ENCODE measurements around the gene MET. TPM values are rescaled to one million over a fixed set of nuclear protein-coding genes. Genes with fewer than 3 reads are reported as not detected.
A peak's percentile ranks its signal among the peaks of the same experiment; 100 is the strongest.

Gene MET
- total RNA-seq, 6 donors from 2014 or later: 32.4 to 114 (median 82.2) TPM

- WGBS, 2 donors: 88 to 98% methylated on average over 6 of the region's 6 CpGs
- no peak overlapping the region for H3K4me3 ChIP-seq
- H3K27ac ChIP-seq: no peak overlapping the region
- H3K27me3 ChIP-seq: no peaks in the 10 kb centered on the region
- TF ChIP-seq POLR2AphosphoS5 (IDR thresholded peaks at IDR 0.05) (no peak), EP300 (IDR thresholded peaks at IDR 0.05) (no peak), POLR2A (IDR thresholded peaks at IDR 0.05) (no peak)
- TF ChIP-seq, protein P1, sequence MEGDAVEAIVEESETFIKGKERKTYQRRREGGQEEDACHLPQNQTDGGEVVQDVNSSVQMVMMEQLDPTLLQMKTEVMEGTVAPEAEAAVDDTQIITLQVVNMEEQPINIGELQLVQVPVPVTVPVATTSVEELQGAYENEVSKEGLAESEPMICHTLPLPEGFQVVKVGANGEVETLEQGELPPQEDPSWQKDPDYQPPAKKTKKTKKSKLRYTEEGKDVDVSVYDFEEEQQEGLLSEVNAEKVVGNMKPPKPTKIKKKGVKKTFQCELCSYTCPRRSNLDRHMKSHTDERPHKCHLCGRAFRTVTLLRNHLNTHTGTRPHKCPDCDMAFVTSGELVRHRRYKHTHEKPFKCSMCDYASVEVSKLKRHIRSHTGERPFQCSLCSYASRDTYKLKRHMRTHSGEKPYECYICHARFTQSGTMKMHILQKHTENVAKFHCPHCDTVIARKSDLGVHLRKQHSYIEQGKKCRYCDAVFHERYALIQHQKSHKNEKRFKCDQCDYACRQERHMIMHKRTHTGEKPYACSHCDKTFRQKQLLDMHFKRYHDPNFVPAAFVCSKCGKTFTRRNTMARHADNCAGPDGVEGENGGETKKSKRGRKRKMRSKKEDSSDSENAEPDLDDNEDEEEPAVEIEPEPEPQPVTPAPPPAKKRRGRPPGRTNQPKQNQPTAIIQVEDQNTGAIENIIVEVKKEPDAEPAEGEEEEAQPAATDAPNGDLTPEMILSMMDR (IDR thresholded peaks at IDR 0.05): no peak
- H3K36me3 ChIP-seq: no peaks in the 10 kb centered on the region
- H3K4me1 ChIP-seq: peaks cover 0 to 18% (median 17%) of the 10 kb centered on the region in 4 donors
- no peaks in the 10 kb centered on the region for H3K9me3 ChIP-seq
- DNase-seq (no peak), ATAC-seq (ENCODE audit: low FRiP score in 2 of 2) (no peak)
Measured at GRCh38 chr7:116784647-116785046, 112.7 kb downstream of the MET start.

- Histone ChIP-seq H3K9me3 (no peaks in the 10 kb centered on the region), H3K4me3 (no peak overlapping the region), H3K27ac (no peak overlapping the region), H3K36me3 (no peaks in the 10 kb centered on the region), H3K4me1 (peaks cover 0 to 12% (median 10%) of the 10 kb centered on the region in 4 donors), H3K27me3 (no peaks in the 10 kb centered on the region)
- ATAC-seq (ENCODE audit: low FRiP score in 2 of 2) (no peak), DNase-seq (no peak)
- TF ChIP-seq, protein P1 (IDR thresholded peaks at IDR 0.05): no peak
- TF ChIP-seq EP300 (IDR thresholded peaks at IDR 0.05) (no peak), POLR2A (IDR thresholded peaks at IDR 0.05) (no peak), POLR2AphosphoS5 (IDR thresholded peaks at IDR 0.05) (no peak)
Measured at GRCh38 chr7:116785843-116786242, 113.8 kb downstream of the MET start.

- no peak for DNase-seq
- H3K27me3 ChIP-seq: no peaks in the 10 kb centered on the region
Measured at GRCh38 chr7:116786791-116787443, 114.9 kb downstream of the MET start.

DNA sequence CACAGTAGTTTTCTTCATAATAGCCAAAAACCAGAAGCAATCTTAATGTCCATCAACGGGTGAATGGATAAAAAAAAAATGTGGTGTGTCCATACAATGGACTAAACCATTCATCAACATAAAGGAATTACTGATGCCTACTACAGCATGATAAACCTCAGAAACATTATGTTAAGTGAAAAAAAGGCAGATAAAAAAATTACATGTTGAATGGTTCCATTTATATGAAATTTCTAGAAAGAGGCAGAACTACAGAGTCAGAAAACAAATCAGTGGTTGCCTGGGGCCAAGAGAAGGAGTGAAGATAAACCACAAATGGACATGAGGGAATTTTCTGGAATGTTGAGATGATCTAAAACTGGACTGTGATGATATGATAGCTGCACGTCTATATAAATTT, 115.9 kb downstream of the MET start:
- Histone ChIP-seq H3K4me3 (no peak overlapping the region), H3K36me3 (no peaks in the 10 kb centered on the region), H3K9me3 (no peaks in the 10 kb centered on the region), H3K4me1 (peaks cover 0 to 6% (median 4%) of the 10 kb centered on the region in 4 donors), H3K27ac (no peak overlapping the region), H3K27me3 (no peaks in the 10 kb centered on the region)
- ATAC-seq (ENCODE audit: low FRiP score in 2 of 2) (no peak), DNase-seq (no peak)
- WGBS, 2 donors: 83 to 84% methylated on average over 2 of the region's 2 CpGs
- TF ChIP-seq EP300 (IDR thresholded peaks at IDR 0.05) (no peak), POLR2A (IDR thresholded peaks at IDR 0.05) (no peak), POLR2AphosphoS5 (IDR thresholded peaks at IDR 0.05) (no peak)
- TF ChIP-seq, protein P1 (IDR thresholded peaks at IDR 0.05): no peak

More at GRCh38 chr7:116786791-116787443, 114.9 kb downstream of the MET start:
- TF ChIP-seq, protein P1 (IDR thresholded peaks at IDR 0.05): peak in 1 of 6 experiments; percentile 36
- TF ChIP-seq EP300 (IDR thresholded peaks at IDR 0.05): no peak
- Histone ChIP-seq H3K27ac (no peak overlapping the region), H3K9me3 (no peaks in the 10 kb centered on the region), H3K4me3 (no peak overlapping the region), H3K36me3 (no peaks in the 10 kb centered on the region), H3K4me1 (peaks cover 0 to 6% (median 4%) of the 10 kb centered on the region in 4 donors)
- 42 to 62% methylated on average over 2 of the region's 2 CpGs for WGBS, 2 donors
- peak in 1 of 2 donors; percentile 42 for ATAC-seq (ENCODE audit: low FRiP score in 2 of 2)
